ACC112 (cell line): ENCODE results near the gene TECPR1.

Source experiments
- H2AFZ ChIP-seq: fragments of 200-600 bp; sonication (generic); one replicate; pipeline ENCODE4 v1.6.0; 2017; ENCODE audit warnings: antibody characterized with exemption, low read length; ENCODE audit not compliant: unreplicated experiment
- H3K27ac ChIP-seq: fragments of 200-600 bp; sonication (generic); 2 replicates; pipeline ENCODE4 v1.5.1; 2014; ENCODE audit warnings: low read depth, mild to moderate bottlenecking, antibody characterized with exemption, low read length, moderate library complexity
- H3K27me3 ChIP-seq: fragments of 200-600 bp; sonication (generic); 2 replicates; pipeline ENCODE4 v1.6.1; 2014; ENCODE audit warnings: mild to moderate bottlenecking, antibody characterized with exemption, low read length, moderate library complexity, mixed read lengths; ENCODE audit not compliant: insufficient read depth
- H3K36me3 ChIP-seq: fragments of 200-600 bp; sonication (generic); 2 replicates; pipeline ENCODE4 v1.6.1; 2016; ENCODE audit warnings: mild to moderate bottlenecking, antibody characterized with exemption, low read length, moderate library complexity, mixed read lengths; ENCODE audit not compliant: insufficient read depth
- H3K4me1 ChIP-seq: fragments of 200-600 bp; sonication (generic); one replicate; pipeline ENCODE4 v1.6.1; 2016; ENCODE audit warnings: low read length, mixed read lengths; ENCODE audit not compliant: insufficient read depth, unreplicated experiment, control insufficient read depth
- H3K4me3 ChIP-seq: fragments of 200-600 bp; sonication (generic); 2 replicates; pipeline ENCODE4 v1.5.1; 2014; ENCODE audit warnings: mild to moderate bottlenecking, low read depth, low read length
- H3K79me2 ChIP-seq: fragments of 200-600 bp; sonication (generic); one replicate; pipeline ENCODE4 v1.6.0; 2016; ENCODE audit warnings: low read length; ENCODE audit not compliant: control insufficient read depth, unreplicated experiment, insufficient read depth

TECPR1 gene

DNA sequence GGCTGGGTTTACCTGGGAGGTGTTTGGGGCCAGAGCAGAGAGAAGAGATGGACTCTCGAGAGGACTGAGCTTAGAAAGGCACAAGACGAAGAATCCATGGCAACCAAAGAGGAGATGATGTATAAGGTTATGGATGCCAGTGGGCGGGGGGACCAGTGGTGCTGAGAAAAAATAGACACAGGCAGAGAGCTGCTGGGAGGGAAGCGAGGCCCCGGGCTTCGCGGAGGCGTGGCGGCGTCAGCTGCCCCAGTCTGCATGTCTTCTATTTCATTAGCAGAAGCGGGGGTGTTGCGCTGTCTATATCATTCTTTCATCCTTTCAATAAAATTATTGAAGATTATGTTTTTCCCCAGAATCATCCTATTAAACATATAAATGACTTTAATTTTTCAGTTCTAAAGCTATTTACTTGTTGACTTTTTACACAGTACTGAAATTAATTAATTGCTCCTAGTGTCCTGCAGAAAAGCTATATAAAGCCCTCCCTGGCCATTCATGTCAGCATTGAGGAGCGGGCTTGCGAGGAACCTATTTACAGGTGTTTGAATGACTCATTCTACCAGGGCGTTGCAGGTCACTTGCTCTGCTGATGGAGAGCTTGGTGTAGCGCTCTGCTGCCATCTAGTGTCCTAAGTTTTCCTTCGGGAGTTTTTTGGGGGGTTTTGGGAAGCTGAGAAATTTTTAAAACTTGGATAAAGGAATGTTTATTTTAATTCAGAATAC lies 83.7 kb downstream of the TECPR1 start:
- H3K27me3 ChIP-seq, result no peaks in the 10 kb centered on the region
- no peaks in the 10 kb centered on the region for H3K4me1 ChIP-seq
- H3K79me2 ChIP-seq, result no peaks in the 10 kb centered on the region
- H2AFZ ChIP-seq, result no peak overlapping the region
- no peak overlapping the region for H3K27ac ChIP-seq
- H3K4me3 ChIP-seq, result no peak overlapping the region
- no peaks in the 10 kb centered on the region for H3K36me3 ChIP-seq

DNA sequence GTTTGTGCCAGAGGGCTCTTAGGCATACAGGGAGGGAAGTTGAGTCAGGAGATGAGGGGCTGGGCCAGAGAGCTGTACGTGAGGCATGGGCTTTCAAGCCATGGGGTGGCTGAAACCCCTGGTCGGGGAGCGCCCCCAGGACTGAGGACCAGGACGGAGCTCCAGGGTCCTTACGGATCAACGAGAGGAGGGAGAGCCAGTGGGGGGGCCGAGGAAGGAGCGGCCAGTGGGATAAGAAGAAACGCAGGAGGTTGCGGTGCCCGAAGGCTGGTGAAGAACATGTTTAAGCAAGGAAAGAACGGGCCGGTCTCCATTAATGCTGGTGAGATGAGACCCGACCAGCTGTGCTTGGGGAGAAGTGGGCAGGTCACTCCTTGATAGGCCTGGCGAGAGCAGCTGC lies 84.4 kb downstream of the TECPR1 start:
- no peak overlapping the region for H3K27ac ChIP-seq
- H3K27me3 ChIP-seq, result no peaks in the 10 kb centered on the region
- no peak overlapping the region for H2AFZ ChIP-seq
- no peaks in the 10 kb centered on the region for H3K79me2 ChIP-seq
- no peaks in the 10 kb centered on the region for H3K4me1 ChIP-seq
- H3K4me3 ChIP-seq, result no peak overlapping the region
- no peaks in the 10 kb centered on the region for H3K36me3 ChIP-seq

DNA sequence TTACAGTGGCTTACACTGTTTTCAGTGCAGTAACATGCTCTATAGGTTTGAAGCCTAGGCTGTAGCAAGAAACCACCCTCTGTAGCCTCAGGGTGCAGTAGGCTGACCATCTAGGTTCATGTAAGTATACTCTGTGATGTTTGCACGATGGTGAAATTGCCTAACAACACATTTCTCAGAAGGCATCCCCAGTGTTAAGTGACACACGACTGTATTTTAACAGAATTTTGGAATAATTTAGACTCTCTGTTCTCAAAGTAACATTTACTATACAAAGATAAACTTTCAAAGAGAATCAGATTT lies 85.4 kb downstream of the TECPR1 start:
- H3K4me3 ChIP-seq, result no peak overlapping the region
- H2AFZ ChIP-seq, result no peak overlapping the region
- H3K27me3 ChIP-seq, result no peaks in the 10 kb centered on the region
- H3K27ac ChIP-seq, result no peak overlapping the region
- no peaks in the 10 kb centered on the region for H3K36me3 ChIP-seq
- no peaks in the 10 kb centered on the region for H3K79me2 ChIP-seq
- no peaks in the 10 kb centered on the region for H3K4me1 ChIP-seq

DNA sequence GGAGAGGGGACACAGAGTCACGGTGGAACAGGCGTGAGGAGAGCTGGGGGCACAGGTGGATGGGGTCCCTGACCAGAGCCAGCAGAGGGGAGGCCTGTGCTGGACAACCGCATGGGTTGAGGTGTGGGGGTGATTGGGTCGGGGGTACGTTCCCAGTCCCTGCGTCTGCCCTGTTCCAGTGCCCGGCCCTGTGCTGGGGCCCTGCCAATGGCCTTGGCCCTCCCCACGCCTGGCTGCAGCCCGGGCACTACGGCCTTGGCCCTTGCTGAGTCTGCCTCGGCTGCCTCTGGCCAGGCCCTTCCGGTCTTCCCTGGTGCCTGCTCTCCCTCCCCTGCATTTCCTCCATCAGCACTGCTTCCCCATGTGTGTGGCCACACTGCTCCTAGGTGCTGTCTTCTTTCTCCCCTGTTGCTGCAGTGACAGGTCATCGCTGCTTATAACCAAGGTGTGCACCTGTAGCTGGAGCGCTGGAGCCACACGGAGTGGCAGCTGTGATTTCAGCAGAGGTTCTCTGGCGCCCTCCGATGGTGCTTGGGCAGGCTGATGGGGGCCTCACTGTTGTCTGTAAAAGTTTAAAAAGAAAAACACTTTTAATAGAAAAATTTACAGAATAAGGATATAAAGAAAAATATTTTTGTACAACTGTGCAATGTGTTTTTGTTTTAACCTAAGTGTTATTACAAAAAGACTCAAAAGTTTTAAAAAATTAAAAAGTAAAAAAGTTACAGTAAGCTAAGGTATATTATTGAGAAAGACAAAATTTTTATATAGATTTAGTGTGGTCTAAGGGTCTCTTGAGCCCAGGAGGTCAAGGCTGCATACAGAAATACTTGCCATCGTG lies 86.0 kb downstream of the TECPR1 start:
- Histone ChIP-seq H3K27ac (no peak overlapping the region), H3K27me3 (no peaks in the 10 kb centered on the region), H2AFZ (no peak overlapping the region), H3K4me1 (no peaks in the 10 kb centered on the region), H3K4me3 (no peak overlapping the region), H3K36me3 (no peaks in the 10 kb centered on the region), H3K79me2 (no peaks in the 10 kb centered on the region)
